Panc1 (cell line): ENCODE data around the gene INPP5K. TPM values are rescaled to one million over a fixed set of nuclear protein-coding genes. Genes with fewer than 3 reads are reported as not detected.

Experiments
- ATAC-seq: fragments of 200-7000 bp; cut with Tn5 transposase; 2 replicates; pipeline ENCODE4 v1.9.1; 2020; ENCODE audit warnings: mild to moderate bottlenecking, moderate library complexity
- BruUV-seq: library from RNA; stranded (reverse); fragments of 400-500 nt; replicated peaks from 2 replicates; lab custom pipeline; 2021; lab: Mats Ljungman, UMichigan
- CTCF ChIA-PET: fragments of 300-600 bp; sonication (Branson Sonifier 250); formaldehyde crosslinking; loops from one replicate; lab custom pipeline; 2022; ENCODE audit warnings: antibody characterized with exemption; lab: Charles Lee
- POLR2A ChIA-PET: fragments of 300-600 bp; sonication (Branson Sonifier 250); formaldehyde crosslinking; loops from one replicate; lab custom pipeline; 2022; ENCODE audit warnings: antibody characterized with exemption; lab: Charles Lee
- DNase-seq: peaks from one replicate; pipeline ENCODE4 v3.0.0-alpha.2; 2010; ENCODE audit warnings: low read depth, low spot score
- H3K27ac ChIP-seq: 2 replicates; pipeline ENCODE4 v1.5.1; 2011; ENCODE audit warnings: mild to moderate bottlenecking, low read length, inconsistent platforms
- H3K27me3 ChIP-seq: fragments of 200-500 bp; sonication (Bioruptor generic); 2 replicates; pipeline ENCODE4 v1.6.0; 2014; ENCODE audit warnings: low read length, inconsistent platforms; ENCODE audit not compliant: control insufficient read depth, insufficient read depth
- H3K36me3 ChIP-seq: fragments of 200-500 bp; sonication (Bioruptor generic); 2 replicates; pipeline ENCODE4 v1.5.1; 2014; ENCODE audit warnings: inconsistent platforms, mild to moderate bottlenecking, low read length, moderate library complexity; ENCODE audit not compliant: control insufficient read depth, insufficient read depth
- H3K4me1 ChIP-seq: 2 replicates; pipeline ENCODE4 v1.5.1; 2011; ENCODE audit warnings: inconsistent platforms, mild to moderate bottlenecking, low read length, moderate library complexity; ENCODE audit not compliant: control insufficient read depth, insufficient read depth
- H3K4me3 ChIP-seq, 2 experiments: 2 replicates each; pipeline ENCODE4 v1.5.1; 2011 to 2012; ENCODE audit warnings: low read depth in 2 of 2, low read length in 2 of 2, mild to moderate bottlenecking in 2 of 2, inconsistent platforms in 1 of 2, moderate library complexity in 1 of 2
- H3K9me3 ChIP-seq: fragments of 200-500 bp; sonication (Bioruptor generic); 2 replicates; pipeline ENCODE4 v1.5.1; 2014; ENCODE audit warnings: low read depth, mild to moderate bottlenecking, inconsistent platforms, low read length, moderate library complexity; ENCODE audit not compliant: control insufficient read depth, insufficient read depth
- POLR2AphosphoS5 ChIP-seq: IDR thresholded peaks from 2 replicates; pipeline ENCODE4 v1.6.1; 2012; ENCODE audit warnings: mild to moderate bottlenecking, low read depth, low read length, moderate library complexity
- REST ChIP-seq, 2 experiments: IDR thresholded peaks; 2 replicates each; pipeline ENCODE4 v1.6.1; 2011 to 2012; ENCODE audit warnings: low read depth in 2 of 2, control low read depth in 1 of 2, low read length in 1 of 2, mild to moderate bottlenecking in 1 of 2, moderate library complexity in 1 of 2; ENCODE audit not compliant: insufficient read depth in 1 of 2
- SIN3A ChIP-seq: IDR thresholded peaks from 2 replicates; pipeline ENCODE4 v1.6.1; 2012; ENCODE audit warnings: low read depth, mild to moderate bottlenecking, low read length, moderate library complexity, borderline replicate concordance; ENCODE audit not compliant: insufficient read depth
- TCF7L2 ChIP-seq: IDR thresholded peaks from 2 replicates; pipeline ENCODE4 v1.6.1; 2011; ENCODE audit warnings: mild to moderate bottlenecking, low read depth, low read length, inconsistent platforms
- in situ Hi-C: cut with HindIII; loops from 2 replicates; pipeline ENCODE4 v1.10.0; 2016; ENCODE audit warnings: low sequenced_read_pairs, low pct_unique_long_range_greater_than_20kb
- intact Hi-C: fragments of 100-400 bp; cut with micrococcal nuclease; formaldehyde crosslinking; loops from one replicate; pipeline ENCODE4 v1.10.0; 2022; ENCODE audit not compliant: unreplicated experiment
- total RNA-seq: library from RNA; stranded (reverse); gene quantifications from one replicate; pipeline ENCODE4 v1.2.1, GENCODE V29; 2021; ENCODE audit not compliant: unreplicated experiment
- TF ChIP-seq, protein P1 (sequence below): fragments of 450-650 bp; IDR thresholded peaks from 2 replicates; pipeline ENCODE4 v1.5.1; 2017; ENCODE audit warnings: mild to moderate bottlenecking

Gene INPP5K
- total RNA-seq, 1 experiment from 2014 or later: 21.3 TPM

DNA sequence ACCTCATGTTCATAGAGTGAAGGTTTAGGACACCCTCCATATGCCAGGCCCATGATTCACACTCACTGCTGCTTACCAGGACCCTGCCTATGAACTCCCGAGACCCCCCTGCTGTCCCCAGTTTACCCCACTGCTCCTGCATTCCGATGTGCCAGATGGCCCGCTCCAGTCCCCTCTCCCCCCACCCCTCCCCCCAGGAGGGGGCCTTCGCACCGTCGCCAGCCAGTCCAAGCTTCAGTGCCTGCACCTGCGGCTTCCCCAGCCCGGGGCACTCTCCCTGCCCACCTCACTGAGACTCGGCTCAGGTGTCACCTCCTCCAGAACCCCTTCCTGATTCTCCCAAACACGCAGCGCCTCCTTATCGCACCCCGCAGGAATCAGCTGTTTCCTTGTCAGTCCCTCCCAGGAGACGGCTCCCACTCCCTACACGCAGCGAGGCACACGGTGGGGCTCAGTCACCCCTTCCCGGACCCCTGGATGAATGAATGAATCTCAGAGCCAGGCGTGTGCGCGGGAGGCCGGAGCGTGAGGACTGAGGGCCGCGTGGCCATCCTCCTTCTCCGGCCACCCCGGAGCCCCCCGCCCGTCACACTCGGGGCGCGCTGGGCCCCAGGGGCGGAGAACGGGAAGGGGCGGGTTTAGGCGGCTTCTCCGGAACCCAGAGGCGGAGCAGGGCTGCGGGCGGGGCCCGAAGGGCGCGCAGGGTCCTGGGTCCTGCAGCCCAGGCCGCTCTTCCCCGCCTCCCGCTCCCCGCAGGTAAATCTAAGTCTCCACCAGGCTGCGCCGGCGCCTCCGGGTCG, 25.6 kb downstream of the INPP5K start:
- DNase-seq: no peak
- ATAC-seq: peak; percentile 70
- Histone ChIP-seq H3K27ac (peak overlapping the region; percentile 84), H3K9me3 (no peaks in the 10 kb centered on the region), H3K4me1 (peaks cover 34% of the 10 kb centered on the region), H3K4me3 (peak overlapping the region; percentile 62 to 69), H3K36me3 (no peaks in the 10 kb centered on the region), H3K27me3 (no peaks in the 10 kb centered on the region)
- TF ChIP-seq REST (IDR thresholded peaks at IDR 0.05; ENCODE audit: insufficient read depth in 1 of 2, low read depth in 2 of 2, low read length in 1 of 2): no peak
- TF ChIP-seq TCF7L2: no peak
- 0 out of 2 replicates have a peak, but pooled peaks have one; percentile 0 for TF ChIP-seq SIN3A
- intact Hi-C loops: no loop called here
- ChIA-PET POLR2A (no interaction called here), CTCF (no interaction called here)
- BruUV-seq: no TSS peak
- in situ Hi-C loops: no loop called here

DNA sequence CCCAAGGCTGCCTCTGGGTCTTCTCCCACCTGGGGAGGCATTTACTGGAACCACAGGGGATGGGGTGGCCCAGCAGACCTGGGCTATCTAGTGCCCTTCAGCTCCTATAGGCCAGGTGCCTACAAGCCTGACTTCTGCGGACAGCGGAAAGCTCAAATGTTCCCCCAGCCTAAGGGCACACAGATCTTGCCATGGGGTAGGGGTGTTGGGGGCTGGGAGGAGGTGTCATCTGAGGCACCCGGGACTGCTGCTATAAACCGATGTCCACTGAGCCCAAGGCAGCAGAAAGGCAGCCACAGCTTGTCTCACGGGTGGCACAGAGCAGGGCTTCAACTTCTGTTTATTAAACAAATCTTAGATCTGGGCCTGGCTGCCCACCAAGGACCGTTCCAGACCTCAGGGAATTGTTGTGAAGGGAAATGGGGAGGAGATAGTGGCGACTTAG, 27.6 kb downstream of the INPP5K start:
- intact Hi-C loops (no loop called here), in situ Hi-C loops (no loop called here)
- ATAC-seq (no peak), DNase-seq (no peak)
- TF ChIP-seq SIN3A: no peak
- no peak for TF ChIP-seq POLR2AphosphoS5
- TF ChIP-seq, protein P1, sequence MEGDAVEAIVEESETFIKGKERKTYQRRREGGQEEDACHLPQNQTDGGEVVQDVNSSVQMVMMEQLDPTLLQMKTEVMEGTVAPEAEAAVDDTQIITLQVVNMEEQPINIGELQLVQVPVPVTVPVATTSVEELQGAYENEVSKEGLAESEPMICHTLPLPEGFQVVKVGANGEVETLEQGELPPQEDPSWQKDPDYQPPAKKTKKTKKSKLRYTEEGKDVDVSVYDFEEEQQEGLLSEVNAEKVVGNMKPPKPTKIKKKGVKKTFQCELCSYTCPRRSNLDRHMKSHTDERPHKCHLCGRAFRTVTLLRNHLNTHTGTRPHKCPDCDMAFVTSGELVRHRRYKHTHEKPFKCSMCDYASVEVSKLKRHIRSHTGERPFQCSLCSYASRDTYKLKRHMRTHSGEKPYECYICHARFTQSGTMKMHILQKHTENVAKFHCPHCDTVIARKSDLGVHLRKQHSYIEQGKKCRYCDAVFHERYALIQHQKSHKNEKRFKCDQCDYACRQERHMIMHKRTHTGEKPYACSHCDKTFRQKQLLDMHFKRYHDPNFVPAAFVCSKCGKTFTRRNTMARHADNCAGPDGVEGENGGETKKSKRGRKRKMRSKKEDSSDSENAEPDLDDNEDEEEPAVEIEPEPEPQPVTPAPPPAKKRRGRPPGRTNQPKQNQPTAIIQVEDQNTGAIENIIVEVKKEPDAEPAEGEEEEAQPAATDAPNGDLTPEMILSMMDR: no peak
- no peak for TF ChIP-seq TCF7L2
- TF ChIP-seq REST (IDR thresholded peaks at IDR 0.05; ENCODE audit: insufficient read depth in 1 of 2, low read depth in 2 of 2, low read length in 1 of 2): no peak
- ChIA-PET CTCF (no interaction called here), POLR2A (no interaction called here)
- Histone ChIP-seq H3K4me3 (peak overlapping the region; percentile 40 to 50), H3K4me1 (peaks cover 30% of the 10 kb centered on the region), H3K36me3 (no peaks in the 10 kb centered on the region), H3K27ac (peak overlapping the region; percentile 89), H3K27me3 (no peaks in the 10 kb centered on the region), H3K9me3 (no peaks in the 10 kb centered on the region)
- no TSS peak for BruUV-seq
